Mesothelial cell of epicardium (in vitro differentiated cells): Measurements from ENCODE around the gene TWF1. TPM values are rescaled to one million over a fixed set of nuclear protein-coding genes. Genes with fewer than 3 reads are reported as not detected.
A peak's percentile ranks its signal among the peaks of the same experiment; 100 is the strongest.

Source experiments
- DNase-seq, 2 experiments: peaks; one replicate each; pipeline ENCODE4 v3.0.0; 2021; ENCODE audit warnings: low spot score in 2 of 2; ENCODE audit not compliant: unreplicated experiment in 2 of 2
- H3K27ac Mint-ChIP-seq: 2 replicates; pipeline ENCODE4 v1.8.0; 2021; ENCODE audit warnings: mixed read lengths
- H3K27me3 Mint-ChIP-seq: 2 replicates; pipeline ENCODE4 v1.8.0; 2021; ENCODE audit warnings: low read depth, mixed read lengths
- H3K36me3 Mint-ChIP-seq: 2 replicates; pipeline ENCODE4 v1.8.0; 2021; ENCODE audit warnings: mixed read lengths
- H3K4me1 Mint-ChIP-seq: 2 replicates; pipeline ENCODE4 v1.8.0; 2021; ENCODE audit warnings: mixed read lengths
- H3K4me3 Mint-ChIP-seq: 2 replicates; pipeline ENCODE4 v1.8.0; 2021; ENCODE audit warnings: mild to moderate bottlenecking, moderate library complexity, mixed read lengths
- H3K9me3 Mint-ChIP-seq: 2 replicates; pipeline ENCODE4 v1.8.0; 2021; ENCODE audit warnings: mixed read lengths
- CTCF ChIP-seq: fragments of 200-600 bp; sonication (generic); IDR thresholded peaks from one replicate; pipeline ENCODE4 v1.5.0; 2021; ENCODE audit warnings: antibody characterized with exemption; ENCODE audit not compliant: unreplicated experiment
- total RNA-seq: library from RNA; stranded (reverse); gene quantifications from 3 replicates; pipeline ENCODE4 v1.2.1, GENCODE V29; 2021

TWF1 gene
- total RNA-seq, 1 donor from 2014 or later: 61.2 TPM

DNA sequence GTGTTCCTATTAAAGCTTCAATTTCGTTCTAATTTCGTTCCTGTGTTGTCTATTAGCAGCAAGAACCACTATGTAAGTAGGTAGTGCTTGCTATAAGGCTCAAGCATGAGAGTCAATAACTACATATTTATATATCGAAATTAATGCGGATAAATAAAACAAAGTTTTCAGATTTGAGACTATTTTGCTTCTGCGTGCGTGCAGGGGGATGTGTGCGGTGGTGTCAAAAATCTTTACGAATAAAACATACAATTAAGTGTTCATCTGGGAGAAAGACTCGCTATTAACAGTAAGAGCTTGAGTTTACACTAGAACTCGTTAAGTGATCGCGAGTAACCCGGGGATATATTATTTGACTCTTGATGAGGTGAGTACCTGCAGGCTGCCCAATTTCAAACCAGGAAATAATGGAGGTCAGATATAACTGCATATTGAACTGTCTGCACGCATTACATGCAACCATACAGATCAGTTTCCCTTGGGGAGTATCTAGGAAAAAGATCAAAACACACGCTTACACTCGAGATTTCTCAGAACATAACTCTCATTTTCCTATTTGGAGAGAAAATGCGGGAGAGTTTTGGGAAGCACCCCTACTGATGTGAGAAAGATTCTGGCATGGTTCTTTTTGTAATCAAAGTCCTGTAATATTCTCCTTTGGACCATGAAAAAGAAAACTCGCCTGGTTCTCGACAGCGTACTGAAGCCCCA is 813 bp downstream of the TWF1 start:
- no peak for TF ChIP-seq CTCF
- Mint-ChIP-seq H3K36me3 (peaks cover 11% of the 10 kb centered on the region), H3K9me3 (no peaks in the 10 kb centered on the region), H3K4me1 (peaks cover 26% of the 10 kb centered on the region), H3K27ac (peak overlapping the region; percentile 95), H3K4me3 (peak overlapping the region; percentile 99), H3K27me3 (no peaks in the 10 kb centered on the region)
- no peak for DNase-seq

GRCh38 chr12:43797561-43798217 is 8.4 kb downstream of the TWF1 start:
- no peak for TF ChIP-seq CTCF
- no peak for DNase-seq
- Mint-ChIP-seq H3K9me3 (no peaks in the 10 kb centered on the region), H3K36me3 (peaks cover 26% of the 10 kb centered on the region), H3K4me3 (no peak overlapping the region), H3K27ac (no peak overlapping the region), H3K27me3 (no peaks in the 10 kb centered on the region), H3K4me1 (no peaks in the 10 kb centered on the region)

- Mint-ChIP-seq H3K36me3 (peaks cover 24% of the 10 kb centered on the region), H3K27me3 (no peaks in the 10 kb centered on the region), H3K4me3 (no peak overlapping the region), H3K9me3 (no peaks in the 10 kb centered on the region), H3K4me1 (no peaks in the 10 kb centered on the region), H3K27ac (no peak overlapping the region)
- DNase-seq: no peak
- no peak for TF ChIP-seq CTCF
Measured at GRCh38 chr12:43795716-43796280, 10.3 kb downstream of the TWF1 start.

GRCh38 chr12:43789941-43790340 is 16.2 kb downstream of the TWF1 start:
- H3K36me3 Mint-ChIP-seq: peaks cover 10% of the 10 kb centered on the region
- no peak for TF ChIP-seq CTCF
- H3K4me1 Mint-ChIP-seq: no peaks in the 10 kb centered on the region
- H3K4me3 Mint-ChIP-seq: no peak overlapping the region
- DNase-seq: no peak
- no peaks in the 10 kb centered on the region for H3K27me3 Mint-ChIP-seq
- H3K9me3 Mint-ChIP-seq: no peaks in the 10 kb centered on the region
- H3K27ac Mint-ChIP-seq: no peak overlapping the region

DNA sequence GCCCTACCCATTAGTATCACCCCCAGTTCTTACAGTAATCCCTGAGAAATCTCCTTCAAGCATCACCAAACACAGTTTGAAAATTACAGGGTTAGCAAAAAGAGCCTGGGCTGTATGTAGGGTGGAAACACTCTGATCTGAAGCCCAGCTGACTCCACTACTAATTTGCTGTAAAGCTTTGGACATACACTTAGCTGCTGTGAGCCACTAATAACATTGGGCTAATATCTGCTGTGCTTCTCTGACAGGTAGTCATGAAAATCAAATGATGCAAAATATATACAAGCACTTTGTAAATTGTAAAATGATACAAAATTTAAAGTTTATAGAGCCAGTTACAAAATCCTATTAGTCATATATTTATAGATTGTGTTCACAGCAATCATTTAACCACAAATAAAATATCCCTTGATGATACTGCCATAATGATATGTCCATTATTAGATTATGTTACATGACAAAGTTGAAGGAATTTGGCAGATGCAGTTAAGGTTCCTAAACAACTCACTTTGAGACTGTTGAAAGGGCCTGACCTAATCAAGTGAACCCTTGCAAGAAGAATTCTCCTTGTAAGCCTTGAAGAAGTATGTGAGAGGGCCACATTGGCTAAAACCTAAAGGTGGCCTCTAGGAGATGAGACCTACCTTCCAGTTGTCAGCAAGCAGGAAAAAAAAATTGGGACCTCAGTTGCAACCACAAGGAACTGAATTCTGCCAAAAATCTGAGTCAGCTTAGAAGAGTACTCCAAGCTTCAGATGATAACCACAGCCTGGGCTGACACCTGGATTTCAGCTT is 19.0 kb downstream of the TWF1 start:
- Mint-ChIP-seq H3K4me3 (no peak overlapping the region), H3K36me3 (peaks cover 4% of the 10 kb centered on the region), H3K9me3 (no peaks in the 10 kb centered on the region), H3K27ac (no peak overlapping the region), H3K4me1 (no peaks in the 10 kb centered on the region), H3K27me3 (no peaks in the 10 kb centered on the region)
- no peak for TF ChIP-seq CTCF
- no peak for DNase-seq
